Hepatocyte (in vitro differentiated cells): Measurements from ENCODE around the gene RGS17.

Experiments used
- EZH2 ChIP-seq: fragments of 200-600 bp; sonication (generic); IDR thresholded peaks from 2 replicates; pipeline ENCODE4 v1.6.1; 2016; ENCODE audit warnings: antibody characterized with exemption, mild to moderate bottlenecking, borderline replicate concordance
- EZH2phosphoT487 ChIP-seq: fragments of 200-600 bp; sonication (generic); IDR thresholded peaks from one replicate; pipeline ENCODE4 v1.6.1; 2018; ENCODE audit warnings: antibody characterized with exemption, mild to moderate bottlenecking, low read depth, moderate library complexity; ENCODE audit not compliant: unreplicated experiment, severe bottlenecking
- TF ChIP-seq, protein P1 (sequence below): fragments of 200-600 bp; sonication (generic); IDR thresholded peaks from 2 replicates; pipeline ENCODE4 v1.5.1; 2016; ENCODE audit warnings: antibody characterized with exemption, mild to moderate bottlenecking; ENCODE audit not compliant: poor library complexity

DNA sequence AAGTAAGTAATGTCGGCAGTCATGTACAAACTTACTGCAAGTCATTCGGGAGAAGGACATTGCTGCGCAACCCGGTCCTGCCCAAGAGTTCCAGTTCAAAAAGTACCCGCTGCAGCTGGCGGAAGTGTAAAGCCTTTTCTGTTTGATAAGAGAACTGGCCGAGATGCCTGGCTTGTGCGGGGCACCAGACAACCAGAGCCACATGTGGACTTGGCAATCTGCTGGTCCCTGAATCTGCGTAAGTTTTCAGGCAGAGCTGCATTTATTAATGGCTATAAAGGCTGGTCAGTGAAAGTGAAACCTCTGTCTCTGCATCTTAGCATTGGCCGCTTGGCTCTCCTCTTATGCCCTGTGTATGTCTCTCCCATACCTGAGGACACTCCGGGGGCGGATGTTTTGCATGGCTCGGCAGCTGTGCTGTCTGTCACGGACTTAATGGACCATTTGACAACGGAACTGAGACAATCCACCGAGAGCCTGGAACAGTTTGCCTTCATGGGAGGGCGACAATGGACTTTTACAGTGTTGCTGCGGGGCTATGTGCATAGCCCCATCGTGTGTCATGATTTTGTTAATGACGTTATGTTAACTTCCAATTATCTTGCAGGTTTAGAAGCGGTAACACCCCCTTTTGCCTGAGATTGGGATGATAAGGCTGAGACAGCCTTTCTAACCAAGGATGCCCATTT lies 19.8 kb upstream of the RGS17 start:
- TF ChIP-seq, protein P1, sequence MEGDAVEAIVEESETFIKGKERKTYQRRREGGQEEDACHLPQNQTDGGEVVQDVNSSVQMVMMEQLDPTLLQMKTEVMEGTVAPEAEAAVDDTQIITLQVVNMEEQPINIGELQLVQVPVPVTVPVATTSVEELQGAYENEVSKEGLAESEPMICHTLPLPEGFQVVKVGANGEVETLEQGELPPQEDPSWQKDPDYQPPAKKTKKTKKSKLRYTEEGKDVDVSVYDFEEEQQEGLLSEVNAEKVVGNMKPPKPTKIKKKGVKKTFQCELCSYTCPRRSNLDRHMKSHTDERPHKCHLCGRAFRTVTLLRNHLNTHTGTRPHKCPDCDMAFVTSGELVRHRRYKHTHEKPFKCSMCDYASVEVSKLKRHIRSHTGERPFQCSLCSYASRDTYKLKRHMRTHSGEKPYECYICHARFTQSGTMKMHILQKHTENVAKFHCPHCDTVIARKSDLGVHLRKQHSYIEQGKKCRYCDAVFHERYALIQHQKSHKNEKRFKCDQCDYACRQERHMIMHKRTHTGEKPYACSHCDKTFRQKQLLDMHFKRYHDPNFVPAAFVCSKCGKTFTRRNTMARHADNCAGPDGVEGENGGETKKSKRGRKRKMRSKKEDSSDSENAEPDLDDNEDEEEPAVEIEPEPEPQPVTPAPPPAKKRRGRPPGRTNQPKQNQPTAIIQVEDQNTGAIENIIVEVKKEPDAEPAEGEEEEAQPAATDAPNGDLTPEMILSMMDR, result no peak
- no peak for TF ChIP-seq EZH2phosphoT487
- no peak for TF ChIP-seq EZH2
